Regular cardiac myocyte (primary cell): ENCODE data around the gene GMPPB. TPM values are rescaled to one million over a fixed set of nuclear protein-coding genes. Genes with fewer than 3 reads are reported as not detected.

Experiments
- total RNA-seq: library from RNA; depleted of rRNA; stranded (reverse); fragments of >200 nt; gene quantifications from 2 replicates; pipeline ENCODE4 v1.2.3, GENCODE V29; 2014

GMPPB gene
- total RNA-seq, result 28.5 and 70.7 TPM in 2 replicates

DNA sequence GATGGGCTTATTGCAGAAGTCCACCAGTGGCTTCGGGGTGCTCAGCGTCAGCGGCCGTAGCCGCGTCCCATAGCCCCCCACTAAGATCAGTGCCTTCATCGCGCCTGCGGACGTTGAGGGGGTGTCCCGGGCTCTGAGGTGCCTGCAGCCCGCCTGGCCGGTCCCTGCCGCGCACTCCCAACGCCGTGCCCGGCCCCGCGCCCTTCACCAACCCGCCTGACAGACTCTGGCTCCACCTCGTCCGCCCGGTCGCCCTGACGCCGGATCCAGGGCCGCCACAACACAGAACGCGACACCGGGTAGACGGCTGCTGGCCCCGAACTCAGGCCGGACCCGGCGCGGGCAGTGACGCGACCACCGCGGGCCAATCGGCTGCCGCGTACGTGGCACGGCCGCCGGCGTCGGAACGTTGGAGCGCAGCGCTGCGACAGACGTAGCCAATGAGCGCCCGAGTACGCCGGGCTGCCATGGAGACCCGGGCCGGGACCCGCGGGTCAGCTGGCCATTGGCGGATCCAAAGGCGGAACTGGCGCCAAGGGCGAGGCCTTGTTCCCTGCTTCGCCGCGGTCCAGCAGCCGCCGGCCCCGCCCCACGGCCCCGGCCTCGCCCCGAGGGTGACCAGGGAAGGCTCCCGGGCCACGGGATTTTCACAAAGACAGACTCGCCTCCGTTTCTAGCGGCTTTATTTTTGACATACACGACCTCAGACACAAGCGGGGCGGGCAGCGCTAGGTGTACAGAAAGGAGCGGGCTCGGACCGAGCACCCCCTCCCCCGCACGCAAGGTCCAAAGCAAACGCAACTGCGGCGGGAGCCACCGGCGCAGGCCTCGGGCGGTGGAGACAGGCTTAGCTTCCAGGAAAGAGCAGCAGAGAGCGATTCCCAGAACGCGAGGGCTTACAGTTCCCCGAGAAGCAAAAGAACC, at the start of gene GMPPB:
GMPPB (minus strand) TSS at position 324 of the 924 bp plus-strand sequence; CDS start at position 99, 225 bp downstream.

DNA sequence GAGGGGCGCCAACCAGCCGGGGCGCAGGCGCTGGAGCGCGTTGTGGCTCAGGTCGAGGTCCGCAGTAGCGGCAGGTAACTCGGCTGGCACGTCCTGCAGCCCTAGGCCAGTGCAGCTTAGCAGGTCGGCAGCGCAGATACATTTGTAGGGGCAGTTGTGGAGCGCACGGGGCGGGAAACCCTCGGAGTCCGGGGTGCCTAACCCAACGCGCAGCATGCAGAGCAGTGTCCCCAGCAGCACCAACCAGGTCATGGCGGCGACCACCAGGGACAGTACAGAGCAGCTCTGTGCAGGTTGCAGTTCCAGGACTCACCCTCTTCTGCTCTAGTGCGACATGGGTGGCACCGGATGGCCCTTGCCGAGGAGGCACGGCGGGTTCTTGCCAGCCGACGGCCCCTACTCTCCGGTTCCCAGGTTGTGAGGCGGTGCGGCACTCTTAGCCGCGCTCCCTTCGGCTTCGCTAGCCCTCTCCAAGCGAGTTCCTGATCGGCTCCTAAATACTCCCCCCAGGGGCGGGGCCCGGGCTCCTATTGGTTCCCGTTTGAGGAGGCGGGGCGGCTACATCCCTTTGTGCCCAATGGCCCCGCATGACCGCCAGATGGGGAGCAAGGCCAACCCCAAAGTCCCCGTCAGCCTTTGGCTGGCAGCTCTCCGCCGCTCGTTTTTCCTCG, 4.4 kb downstream of the GMPPB start, which contains the start of gene AMIGO3:
AMIGO3 (minus strand) TSS at position 471 of the 671 bp plus-strand sequence; CDS start at position 252, 219 bp downstream.

DNA sequence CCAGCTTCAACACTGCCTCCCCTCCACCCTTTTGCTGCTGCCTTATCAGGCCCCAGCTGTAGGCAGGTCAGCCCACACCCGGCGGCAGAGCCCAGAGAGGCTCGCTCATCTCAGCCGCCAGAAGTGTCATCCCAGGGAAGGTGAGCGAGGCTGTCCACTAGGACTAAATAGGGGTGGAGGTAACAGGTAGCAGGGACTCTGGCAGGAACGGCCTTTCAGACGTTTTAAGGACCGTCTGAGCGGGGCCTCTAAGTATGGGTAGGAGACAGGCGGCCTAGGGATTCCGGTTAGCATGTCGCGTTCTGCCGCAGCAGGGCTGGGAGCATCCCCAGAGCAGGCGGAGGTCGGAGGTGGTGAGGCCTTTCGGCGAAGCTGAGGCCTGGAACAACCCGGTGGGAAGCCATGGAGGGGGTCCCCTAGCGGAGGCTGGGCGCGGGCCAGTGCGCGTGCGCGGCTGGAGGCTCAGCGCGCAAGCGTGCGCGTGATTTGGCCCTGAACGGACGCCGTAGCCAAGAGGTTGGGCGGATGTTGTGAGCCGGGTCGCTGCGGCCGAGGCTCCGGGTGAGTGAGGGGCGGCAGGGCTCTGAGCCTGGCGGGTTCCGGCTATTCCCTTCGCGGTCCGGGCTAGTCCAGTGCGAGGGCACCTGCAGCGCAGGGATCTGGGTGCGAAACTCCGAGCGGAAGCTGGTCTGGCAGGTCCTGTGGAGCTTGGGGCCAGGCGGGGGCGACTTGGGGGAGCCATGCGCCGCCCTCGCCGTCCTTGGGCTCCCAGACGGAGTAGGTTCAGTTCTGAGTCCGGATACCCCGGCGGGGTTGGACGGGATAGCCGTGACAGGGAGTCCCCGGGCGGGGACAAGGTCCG, 34.5 kb downstream of the GMPPB start, which contains the start of the genes MST1 and RNF123:
MST1 (minus strand) TSS at position 429 of the 862 bp plus-strand sequence. CDS start 783 bp downstream, outside the sequence.
RNF123 (plus strand) TSS at position 512 of the 862 bp plus-strand sequence. CDS start 1,609 bp downstream, outside the sequence.

DNA sequence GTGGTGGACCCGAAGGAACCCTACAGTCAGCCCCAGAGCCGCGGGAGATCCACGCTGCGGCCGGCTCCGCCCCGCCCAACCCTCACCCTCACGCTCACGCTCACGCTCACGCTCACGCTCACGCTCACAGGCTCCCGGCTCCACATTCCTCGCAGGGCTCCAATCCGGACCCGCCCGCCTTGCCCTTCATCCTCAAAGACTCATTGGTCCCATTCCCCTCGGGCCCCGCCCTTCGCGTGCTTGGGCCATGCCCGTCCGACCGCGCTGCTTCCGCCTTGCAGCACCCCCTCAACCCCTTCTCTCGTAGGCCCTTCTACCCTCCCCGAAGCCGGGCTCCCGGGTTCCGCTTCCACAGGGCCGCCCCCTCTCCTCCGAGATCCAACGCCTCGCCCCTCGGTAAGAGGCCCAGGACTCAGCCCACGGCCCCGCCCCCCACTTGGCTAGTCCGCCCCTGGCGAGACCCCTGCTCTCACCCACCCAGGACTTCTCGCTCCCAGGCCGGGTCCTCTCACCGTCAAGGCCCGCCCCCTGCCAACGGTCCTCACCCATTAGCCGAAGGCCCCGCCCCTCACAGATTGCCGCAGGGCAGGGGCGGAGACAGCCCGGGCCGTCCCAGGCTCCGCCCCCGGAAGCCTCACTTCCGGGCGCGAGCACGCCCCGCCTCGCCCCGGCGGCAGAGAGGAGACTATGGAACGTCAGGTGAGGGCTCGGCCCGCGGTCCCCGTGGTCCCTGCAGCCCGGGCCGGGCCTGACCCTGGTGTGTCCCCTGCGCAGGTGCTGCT, 49.8 kb downstream of the GMPPB start, which contains the start of gene APEH:
APEH (plus strand) TSS at position 637 of the 782 bp plus-strand sequence; CDS start at position 688, 51 bp downstream.

Other genes starting within 250 kb of the GMPPB start
- under 0.01 TPM in 2 replicates for gene BSN, start 169.5 kb downstream of the GMPPB start, total RNA-seq
- gene APEH, start 49.6 kb downstream of the GMPPB start, total RNA-seq, result 127 and 160 TPM in 2 replicates
- 1.5 and 6.5 TPM in 2 replicates for gene MST1, start 34.5 kb downstream of the GMPPB start, total RNA-seq
- gene RNF123, start 34.4 kb downstream of the GMPPB start, total RNA-seq, result 21.3 and 22.3 TPM in 2 replicates
- 0.28 TPM in 1 of 2 replicates, not detected in the other for gene AMIGO3, start 4.3 kb downstream of the GMPPB start, total RNA-seq
- 27.6 and 39.5 TPM in 2 replicates for gene IP6K1, start 62.6 kb upstream of the GMPPB start, total RNA-seq
- not detected in 2 replicates for gene CDHR4, start 75.9 kb upstream of the GMPPB start, total RNA-seq
- 4.6 and 5.4 TPM in 2 replicates for gene INKA1, start 79.3 kb upstream of the GMPPB start, total RNA-seq
- gene UBA7, start 90.0 kb upstream of the GMPPB start, total RNA-seq, result 24.7 and 55.2 TPM in 2 replicates
- gene TRAIP, start 132.6 kb upstream of the GMPPB start, total RNA-seq, result 1.4 and 9.0 TPM in 2 replicates
- gene CAMKV, start 146.0 kb upstream of the GMPPB start, total RNA-seq, result under 0.01 TPM in 1 of 2 replicates, not detected in the other
- 0.85 and 0.96 TPM in 2 replicates for gene MST1R, start 179.9 kb upstream of the GMPPB start, total RNA-seq
- 12.7 and 19.2 TPM in 2 replicates for gene MON1A, start 205.9 kb upstream of the GMPPB start, total RNA-seq
- 36.8 and 52.1 TPM in 2 replicates for gene RBM6, start 216.2 kb upstream of the GMPPB start, total RNA-seq